ENCODE measurements around the gene GADD45GIP1.

GRCh38 chr19:12983091-12983490 is 26.1 kb upstream of the GADD45GIP1 start:
- no peak for TF ChIP-seq CTCF (IDR thresholded peaks at IDR 0.05 in 2 of 3, conservative IDR thresholded peaks at IDR 0.05 in 1 of 3; ENCODE audit: control insufficient read depth in 2 of 3, extremely low read depth in 1 of 3, insufficient read depth in 1 of 3, low read depth in 3 of 3, low read length in 3 of 3)
- no peak for TF ChIP-seq TCF7 (IDR thresholded peaks at IDR 0.05; ENCODE audit: borderline replicate concordance)
- no peak for TF ChIP-seq BHLHE40 (IDR thresholded peaks at IDR 0.05; ENCODE audit: borderline replicate concordance in 1 of 2, low read depth in 2 of 2, low read length in 1 of 2)
- no peak for TF ChIP-seq EZH2 (IDR thresholded peaks at IDR 0.05; ENCODE audit: borderline replicate concordance, control insufficient read depth, low read depth, low read length)
- no peak for TF ChIP-seq BACH1 (IDR thresholded peaks at IDR 0.05; ENCODE audit: borderline replicate concordance)
- no peak for TF ChIP-seq ZNF687 (IDR thresholded peaks at IDR 0.05)
- TF ChIP-seq USF1 (IDR thresholded peaks at IDR 0.05; ENCODE audit: borderline replicate concordance, extremely low read length, insufficient read depth, low read depth, low read length) = no peak
- no peak for TF ChIP-seq CREM (IDR thresholded peaks at IDR 0.05; ENCODE audit: low read depth)
